GM23248 (cell line): ENCODE data around the gene SPRR5. TPM values are rescaled to one million over a fixed set of nuclear protein-coding genes. Genes with fewer than 3 reads are reported as not detected.

Experiments
- DNase-seq: peaks from one replicate; pipeline ENCODE4 v3.0.0-alpha.2; 2015
- H2AFZ ChIP-seq: fragments of 200-600 bp; sonication (generic); 2 replicates; pipeline ENCODE4 v1.6.1; 2016; ENCODE audit warnings: antibody characterized with exemption
- H3F3A ChIP-seq: fragments of 200-600 bp; sonication (generic); 2 replicates; pipeline ENCODE4 v1.6.1; 2016; ENCODE audit warnings: mild to moderate bottlenecking, antibody characterized with exemption, mixed run types; ENCODE audit not compliant: insufficient read depth
- H3K27ac ChIP-seq: fragments of 200-600 bp; sonication (generic); 2 replicates; pipeline ENCODE4 v1.5.1; 2016; ENCODE audit warnings: mild to moderate bottlenecking
- H3K27me3 ChIP-seq: fragments of 200-600 bp; sonication (generic); replicated peaks from 2 replicates; pipeline ENCODE4 v1.6.1; 2016; ENCODE audit warnings: mild to moderate bottlenecking; ENCODE audit not compliant: insufficient read depth
- H3K36me3 ChIP-seq: fragments of 200-600 bp; sonication (generic); 2 replicates; pipeline ENCODE4 v1.6.1; 2016; ENCODE audit warnings: low read depth, mild to moderate bottlenecking
- H3K4me1 ChIP-seq: fragments of 200-600 bp; sonication (generic); 2 replicates; pipeline ENCODE4 v1.6.1; 2016; ENCODE audit warnings: mild to moderate bottlenecking; ENCODE audit not compliant: insufficient read depth
- H3K4me2 ChIP-seq: fragments of 200-600 bp; sonication (generic); one replicate; pipeline ENCODE4 v1.6.1; 2016; ENCODE audit warnings: mild to moderate bottlenecking; ENCODE audit not compliant: unreplicated experiment
- H3K4me3 ChIP-seq: fragments of 200-600 bp; sonication (generic); 2 replicates; pipeline ENCODE4 v1.5.1; 2016; ENCODE audit warnings: mild to moderate bottlenecking
- H3K79me2 ChIP-seq: fragments of 200-600 bp; sonication (generic); 2 replicates; pipeline ENCODE4 v1.6.1; 2016; ENCODE audit warnings: mild to moderate bottlenecking; ENCODE audit not compliant: insufficient read depth
- H3K9ac ChIP-seq: fragments of 200-600 bp; sonication (generic); 2 replicates; pipeline ENCODE4 v1.6.1; 2016; ENCODE audit warnings: mild to moderate bottlenecking
- H3K9me2 ChIP-seq: fragments of 200-600 bp; sonication (generic); 2 replicates; pipeline ENCODE4 v1.6.1; 2016; ENCODE audit warnings: mixed run types, mild to moderate bottlenecking, moderate library complexity; ENCODE audit not compliant: insufficient read depth
- H3K9me3 ChIP-seq: fragments of 200-600 bp; sonication (generic); one replicate; pipeline ENCODE4 v1.6.1; 2017; ENCODE audit warnings: low read depth
- H4K20me1 ChIP-seq: fragments of 200-600 bp; sonication (generic); 2 replicates; pipeline ENCODE4 v1.6.0; 2016; ENCODE audit not compliant: insufficient read depth
- EZH2 ChIP-seq: fragments of 200-600 bp; sonication (generic); IDR thresholded peaks from 2 replicates; pipeline ENCODE4 v1.6.1; 2018; ENCODE audit warnings: antibody characterized with exemption, mild to moderate bottlenecking; ENCODE audit not compliant: insufficient read depth, poor library complexity, severe bottlenecking
- EZH2phosphoT487 ChIP-seq: fragments of 200-600 bp; sonication (generic); IDR thresholded peaks from 2 replicates; pipeline ENCODE4 v1.6.1; 2018; ENCODE audit warnings: antibody characterized with exemption, moderate library complexity, mild to moderate bottlenecking, low read depth; ENCODE audit not compliant: insufficient read depth
- WGBS, 2 experiments: methylation state at CpG; one replicate each; pipeline ENCODE4 v1.1.6; 2015 to 2017; ENCODE audit warnings: low lambda C conversion rate in 2 of 2, low coverage in 1 of 2; ENCODE audit errors: missing lambda C conversion rate in 2 of 2; 5-methylcytosine and 5-hydroxymethylcytosine counted together
- in situ Hi-C: fragments of 300-500 bp; cut with MboI; formaldehyde crosslinking; loops from 2 replicates; pipeline ENCODE4 v1.15.0; 2020
- polyA plus RNA-seq: library from polyadenylated mRNA; unstranded; fragments of >200 nt; fragmentation: Nextera tagmentation; extraction: Ambion mirVana; gene quantifications from 2 replicates; pipeline ENCODE4 v1.2.1, GENCODE V29; 2016
- total RNA-seq: library from RNA; depleted of rRNA; stranded (reverse); fragments of >200 nt; shearing (Covaris generic); gene quantifications from 2 replicates; pipeline ENCODE4 v1.2.3, GENCODE V29; 2014

SPRR5 gene
- total and polyA plus RNA-seq, 2 experiments from 2014 or later: not detected

DNA sequence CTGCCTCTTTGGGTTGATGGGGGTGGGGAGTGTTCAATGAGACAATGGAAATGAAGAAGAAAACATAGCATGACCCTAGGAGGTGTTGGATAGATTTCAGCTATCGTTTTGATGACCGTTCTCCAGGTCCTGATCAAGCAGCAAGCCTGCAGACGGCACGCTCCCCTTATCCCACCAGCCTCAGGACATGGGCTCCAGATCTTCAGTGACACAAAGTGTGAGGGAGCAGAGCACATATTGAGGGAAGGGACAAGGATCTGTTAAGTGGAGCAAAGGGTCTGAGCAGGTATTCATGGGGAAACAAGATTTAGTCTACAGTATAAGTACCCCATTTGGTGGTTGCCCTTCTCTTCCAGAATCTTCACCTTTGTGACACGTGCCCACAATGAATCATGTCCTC is 4.7 kb downstream of the SPRR5 start:
- 52 to 59% methylated on average over 5 of the region's 5 CpGs for WGBS, 2 experiments
- H4K20me1 ChIP-seq: no peaks in the 10 kb centered on the region
- no peaks in the 10 kb centered on the region for H3K9me2 ChIP-seq
- in situ Hi-C loops: no loop called here
- TF ChIP-seq EZH2phosphoT487: no peak
- no peak for TF ChIP-seq EZH2
- H3K9ac ChIP-seq: no peak overlapping the region
- no peak for DNase-seq
- H3K27me3 ChIP-seq: peaks cover 8% of the 10 kb centered on the region; the same call in 1 of the 2 replicates
- no peak overlapping the region for H3K27ac ChIP-seq
- H3K79me2 ChIP-seq: no peaks in the 10 kb centered on the region
- no peaks in the 10 kb centered on the region for H3F3A ChIP-seq
- no peaks in the 10 kb centered on the region for H3K9me3 ChIP-seq
- H2AFZ ChIP-seq: no peak overlapping the region
- H3K4me2 ChIP-seq: no peak overlapping the region
- H3K4me1 ChIP-seq: no peaks in the 10 kb centered on the region
- H3K36me3 ChIP-seq: no peaks in the 10 kb centered on the region
- H3K4me3 ChIP-seq: no peak overlapping the region

DNA sequence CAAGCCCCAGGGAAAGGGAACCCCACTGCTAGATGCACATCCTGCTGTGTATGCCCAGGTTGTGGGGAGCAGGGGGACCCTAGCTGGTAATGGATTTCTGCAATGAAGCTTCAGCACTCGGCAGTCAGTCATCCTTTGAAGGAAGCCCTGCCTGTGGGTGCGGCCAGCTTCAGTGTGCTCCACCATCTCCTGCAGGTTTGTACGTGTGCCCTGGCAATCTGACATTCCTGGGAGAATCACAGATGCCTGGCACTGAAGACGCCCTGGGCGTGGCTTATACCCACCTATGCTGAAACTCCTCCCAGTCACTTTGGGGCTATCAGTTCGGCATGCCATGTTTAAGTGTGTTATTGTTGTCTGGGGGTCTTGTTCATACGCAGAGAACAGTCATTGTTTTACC is 6.8 kb downstream of the SPRR5 start:
- Histone ChIP-seq H3K79me2 (no peaks in the 10 kb centered on the region), H3K9me3 (no peaks in the 10 kb centered on the region), H3K27ac (no peak overlapping the region), H3K36me3 (no peaks in the 10 kb centered on the region), H3K9ac (no peak overlapping the region), H3K4me2 (no peak overlapping the region), H2AFZ (no peak overlapping the region), H3K4me1 (no peaks in the 10 kb centered on the region), H3K4me3 (no peak overlapping the region), H3K27me3 (no peaks in the 10 kb centered on the region; the same call in 1 of the 2 replicates), H3K9me2 (no peaks in the 10 kb centered on the region), H4K20me1 (no peaks in the 10 kb centered on the region), H3F3A (no peaks in the 10 kb centered on the region)
- in situ Hi-C loops: no loop called here
- WGBS, 2 experiments: 34 to 35% methylated on average over 7 of the region's 7 CpGs
- TF ChIP-seq EZH2 (no peak), EZH2phosphoT487 (no peak)
- no peak for DNase-seq

DNA sequence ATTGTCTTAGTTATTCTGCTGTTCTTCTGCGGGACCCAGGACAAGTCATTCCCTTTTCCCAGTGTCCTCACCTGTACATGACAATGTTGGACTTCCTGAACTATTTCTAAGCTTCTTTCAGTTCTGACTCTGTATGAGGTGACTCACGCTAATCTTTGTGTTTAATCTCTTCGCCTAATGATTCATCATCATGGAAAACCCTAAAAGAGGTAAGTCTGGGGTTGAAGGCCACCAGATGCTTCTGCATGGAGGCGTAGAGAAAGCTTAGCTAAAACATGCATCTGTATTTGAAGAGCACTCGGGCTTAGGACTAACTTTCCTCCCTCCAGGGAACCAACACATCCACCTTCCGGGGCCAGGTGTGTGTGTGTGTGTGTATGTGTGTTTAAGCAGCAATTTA is 7.4 kb downstream of the SPRR5 start:
- Histone ChIP-seq H3K27ac (no peak overlapping the region), H3K4me1 (no peaks in the 10 kb centered on the region), H4K20me1 (no peaks in the 10 kb centered on the region), H3F3A (no peaks in the 10 kb centered on the region), H3K9me3 (no peaks in the 10 kb centered on the region), H3K9me2 (no peaks in the 10 kb centered on the region), H3K79me2 (no peaks in the 10 kb centered on the region), H3K4me2 (no peak overlapping the region), H3K27me3 (no peaks in the 10 kb centered on the region; the same call in 1 of the 2 replicates), H3K36me3 (no peaks in the 10 kb centered on the region), H3K9ac (no peak overlapping the region), H2AFZ (no peak overlapping the region), H3K4me3 (no peak overlapping the region)
- 35 to 41% methylated on average over 6 of the region's 6 CpGs for WGBS, 2 experiments
- DNase-seq: peak; percentile 18
- in situ Hi-C loops: no loop called here
- no peak for TF ChIP-seq EZH2phosphoT487

DNA sequence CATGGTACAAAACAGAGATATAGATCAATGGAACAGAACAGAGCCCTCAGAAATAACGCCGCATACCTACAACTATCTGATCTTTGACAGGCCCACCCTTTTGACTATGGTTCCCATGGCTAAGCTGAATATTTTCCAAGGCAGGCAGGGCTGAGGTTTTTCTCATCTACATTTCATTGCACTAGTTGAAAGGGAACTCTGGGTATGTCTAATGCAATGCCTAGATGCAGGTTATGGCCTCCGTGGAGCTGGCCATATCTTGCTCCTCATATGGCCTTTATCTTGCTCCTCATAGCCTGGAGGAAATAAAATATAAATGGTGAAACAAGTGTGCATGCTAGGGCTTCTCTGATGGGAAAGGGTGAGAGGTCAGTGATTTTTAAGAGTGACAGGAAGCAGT is 10.6 kb downstream of the SPRR5 start:
- no peaks in the 10 kb centered on the region for H3K9me3 ChIP-seq
- H3K4me3 ChIP-seq: no peak overlapping the region
- in situ Hi-C loops: no loop called here
- H3F3A ChIP-seq: no peaks in the 10 kb centered on the region
- no peaks in the 10 kb centered on the region for H3K36me3 ChIP-seq
- H3K9me2 ChIP-seq: no peaks in the 10 kb centered on the region
- DNase-seq: no peak
- no peaks in the 10 kb centered on the region; the same call in 1 of the 2 replicates for H3K27me3 ChIP-seq
- no peak overlapping the region for H2AFZ ChIP-seq
- TF ChIP-seq EZH2 (no peak), EZH2phosphoT487 (no peak)
- H3K4me1 ChIP-seq: no peaks in the 10 kb centered on the region
- WGBS, 2 experiments: 44 to 46% methylated on average over 3 of the region's 3 CpGs
- no peak overlapping the region for H3K27ac ChIP-seq
- H3K9ac ChIP-seq: no peak overlapping the region
- no peak overlapping the region for H3K4me2 ChIP-seq
- no peaks in the 10 kb centered on the region for H3K79me2 ChIP-seq
- H4K20me1 ChIP-seq: no peaks in the 10 kb centered on the region

DNA sequence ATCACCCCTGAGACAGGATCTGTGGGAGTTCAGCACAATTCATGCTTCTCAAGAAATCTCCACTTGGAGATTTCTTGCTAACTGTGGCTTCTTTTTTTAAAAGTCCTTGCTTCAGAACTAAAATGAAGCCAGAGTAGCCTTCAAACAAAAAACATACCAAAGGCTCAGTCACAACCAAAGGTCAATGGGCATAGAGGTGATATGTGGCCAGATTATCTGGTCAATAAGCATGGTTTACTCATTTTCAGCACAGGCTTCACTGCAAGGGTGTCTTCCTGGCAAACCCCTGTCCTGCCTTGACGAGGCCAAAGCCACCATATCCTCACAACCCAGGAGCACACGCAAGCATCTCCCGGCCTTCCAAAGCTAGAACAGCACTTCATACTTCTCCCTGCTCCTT is 12.3 kb downstream of the SPRR5 start:
- no peaks in the 10 kb centered on the region for H3K79me2 ChIP-seq
- no peak for DNase-seq
- no peaks in the 10 kb centered on the region for H3K4me1 ChIP-seq
- no peak overlapping the region for H3K27ac ChIP-seq
- WGBS, 2 experiments: 34 to 44% methylated on average over 3 of the region's 3 CpGs
- no peaks in the 10 kb centered on the region for H3K36me3 ChIP-seq
- H3K9ac ChIP-seq: no peak overlapping the region
- no peak overlapping the region for H3K4me3 ChIP-seq
- H3F3A ChIP-seq: no peaks in the 10 kb centered on the region
- in situ Hi-C loops: no loop called here
- H3K27me3 ChIP-seq: no peaks in the 10 kb centered on the region; the same call in 1 of the 2 replicates
- H3K9me2 ChIP-seq: no peaks in the 10 kb centered on the region
- H3K4me2 ChIP-seq: no peak overlapping the region
- H2AFZ ChIP-seq: no peak overlapping the region
- H4K20me1 ChIP-seq: no peaks in the 10 kb centered on the region
- no peaks in the 10 kb centered on the region for H3K9me3 ChIP-seq
- no peak for TF ChIP-seq EZH2phosphoT487
- TF ChIP-seq EZH2: no peak
